SK-N-SH (cell line): Measurements from ENCODE around the gene SPATA2. TPM values are rescaled to one million over a fixed set of nuclear protein-coding genes. Genes with fewer than 3 reads are reported as not detected.

ENCODE experiments used
- CTCF ChIA-PET: fragments of 300-600, 350-600 bp; formaldehyde crosslinking; extraction: SDS; loops from one replicate; lab custom pipeline; 2021; lab: Yijun Ruan, JAX
- POLR2A ChIA-PET: fragments of 350-600 bp; sonication (Branson Sonifier 250); formaldehyde crosslinking; extraction: SDS; loops from one replicate; lab custom pipeline; 2020; ENCODE audit warnings: antibody characterized with exemption, inconsistent platforms; lab: Yijun Ruan, JAX
- DNase-seq: peaks from one replicate; pipeline ENCODE4 v3.0.0; 2012
- H2AFZ ChIP-seq: fragments of 200-600 bp; sonication (generic); 2 replicates; pipeline ENCODE4 v1.8.1; 2016; ENCODE audit warnings: antibody characterized with exemption, mild to moderate bottlenecking, low read depth
- H3F3A ChIP-seq: fragments of 200-600 bp; sonication (generic); replicated peaks from 2 replicates; pipeline ENCODE3; 2016; ENCODE audit warnings: antibody characterized with exemption, mild to moderate bottlenecking; ENCODE audit not compliant: insufficient read depth
- H3K27ac ChIP-seq, 2 experiments: fragments of 200-500 bp in 1 of 2; fragments of 200-600 bp in 1 of 2; sonication (Bioruptor generic) in 1 of 2; sonication (generic), shearing (Covaris generic) in 1 of 2; 2 replicates each; pipeline versions ENCODE4 v1.5.1 to v1.6.1; 2014 to 2016; ENCODE audit warnings: low read depth in 2 of 2, inconsistent platforms in 1 of 2, low read length in 1 of 2, mild to moderate bottlenecking in 1 of 2, mixed read lengths in 1 of 2
- H3K27me3 ChIP-seq: fragments of 200-600 bp; sonication (generic), shearing (Covaris generic); 2 replicates; pipeline ENCODE4 v1.6.1; 2016; ENCODE audit warnings: mixed run types; ENCODE audit not compliant: insufficient read depth
- H3K36me3 ChIP-seq, 2 experiments: fragments of 200-500 bp in 1 of 2; fragments of 200-600 bp in 1 of 2; sonication (Bioruptor generic) in 1 of 2; sonication (generic) in 1 of 2; replicated peaks in 1 of 2; 2 replicates each; pipeline versions ENCODE3 to v1.5.1; 2014 to 2016; ENCODE audit warnings: low read length in 1 of 2, mild to moderate bottlenecking in 1 of 2; ENCODE audit not compliant: insufficient read depth in 2 of 2, control insufficient read depth in 1 of 2
- H3K4me1 ChIP-seq, 2 experiments: fragments of 200-500 bp in 1 of 2; fragments of 200-600 bp in 1 of 2; sonication (Bioruptor generic) in 1 of 2; sonication (generic), shearing (Covaris generic) in 1 of 2; 2 replicates each; pipeline versions ENCODE4 v1.5.1 to v1.6.1; 2014 to 2016; ENCODE audit warnings: low read depth in 1 of 2, low read length in 1 of 2, mixed run types in 1 of 2; ENCODE audit not compliant: insufficient read depth in 2 of 2, control insufficient read depth in 1 of 2
- H3K4me2 ChIP-seq: fragments of 200-600 bp; sonication (generic), shearing (Covaris generic); 2 replicates; pipeline ENCODE4 v1.6.1; 2017; ENCODE audit warnings: mixed run types
- H3K4me3 ChIP-seq, 2 experiments: fragments of 200-500 bp in 1 of 2; fragments of 200-600 bp in 1 of 2; sonication (Bioruptor generic) in 1 of 2; sonication (generic), shearing (Covaris generic) in 1 of 2; 2 replicates each; pipeline versions ENCODE4 v1.5.1 to v1.8.1; 2014 to 2016; ENCODE audit warnings: low read depth in 2 of 2, inconsistent platforms in 1 of 2, low read length in 1 of 2, mild to moderate bottlenecking in 1 of 2, mixed read lengths in 1 of 2, moderate library complexity in 1 of 2
- H3K79me2 ChIP-seq: fragments of 200-600 bp; sonication (generic); 2 replicates; pipeline ENCODE4 v1.8.1; 2017; ENCODE audit warnings: mild to moderate bottlenecking; ENCODE audit not compliant: insufficient read depth
- H3K9ac ChIP-seq: fragments of 200-600 bp; sonication (generic); 2 replicates; pipeline ENCODE4 v1.6.1; 2017; ENCODE audit warnings: mixed run types
- H3K9me2 ChIP-seq: fragments of 200-600 bp; sonication (generic); 2 replicates; pipeline ENCODE4 v1.6.1; 2017; ENCODE audit warnings: mixed run types
- H3K9me3 ChIP-seq: fragments of 200-600 bp; sonication (generic); 2 replicates; pipeline ENCODE4 v1.6.1; 2017; ENCODE audit warnings: mixed run types, mild to moderate bottlenecking, moderate library complexity
- H4K20me1 ChIP-seq: fragments of 200-600 bp; sonication (generic); 2 replicates; pipeline ENCODE4 v1.6.1; 2017; ENCODE audit warnings: mild to moderate bottlenecking, mixed run types; ENCODE audit not compliant: insufficient read depth
- CHD2 ChIP-seq: fragments of 150-350 bp; IDR thresholded peaks from 2 replicates; pipeline ENCODE4 v1.6.1; 2018; ENCODE audit warnings: low read length; ENCODE audit not compliant: partially characterized antibody
- FOSL2 ChIP-seq: IDR thresholded peaks from 2 replicates; pipeline ENCODE4 v1.4.0; 2012; ENCODE audit warnings: low read depth, mild to moderate bottlenecking, moderate library complexity, borderline replicate concordance
- FOXJ3 ChIP-seq: sonication (generic); formaldehyde crosslinking; IDR thresholded peaks from 2 replicates; pipeline ENCODE4 v1.5.1; 2020; ENCODE audit warnings: mild to moderate bottlenecking, missing genetic modification reagents
- FOXM1 ChIP-seq: IDR thresholded peaks from 2 replicates; pipeline ENCODE4 v1.4.0; 2012; ENCODE audit warnings: low read depth, mild to moderate bottlenecking
- GABPA ChIP-seq: IDR thresholded peaks from 2 replicates; pipeline ENCODE4 v1.4.0; 2012; ENCODE audit warnings: low read depth, mild to moderate bottlenecking
- IRF3 ChIP-seq: fragments of 150-350 bp; IDR thresholded peaks from 2 replicates; pipeline ENCODE4 v1.6.1; 2016; ENCODE audit warnings: mild to moderate bottlenecking, low read depth, low read length
- JUND ChIP-seq: IDR thresholded peaks from 2 replicates; pipeline ENCODE4 v1.4.0; 2012
- MAX ChIP-seq: IDR thresholded peaks from 2 replicates; pipeline ENCODE4 v1.4.0; 2012; ENCODE audit warnings: low read depth
- MEF2A ChIP-seq: IDR thresholded peaks from 2 replicates; pipeline ENCODE4 v1.4.0; 2012; ENCODE audit warnings: low read depth, borderline replicate concordance
- NFIC ChIP-seq: IDR thresholded peaks from 2 replicates; pipeline ENCODE4 v1.4.0; 2012; ENCODE audit warnings: borderline replicate concordance
- RAD21 ChIP-seq: IDR thresholded peaks from 2 replicates; pipeline ENCODE4 v1.6.1; 2012; ENCODE audit warnings: mild to moderate bottlenecking, low read length
- TEAD4 ChIP-seq: IDR thresholded peaks from 2 replicates; pipeline ENCODE4 v1.4.0; 2012; ENCODE audit warnings: mild to moderate bottlenecking, borderline replicate concordance; ENCODE audit not compliant: insufficient read depth
- YY1 ChIP-seq: IDR thresholded peaks from 2 replicates; pipeline ENCODE4 v1.4.0; 2012; ENCODE audit warnings: low read depth, mild to moderate bottlenecking
- ZBTB33 ChIP-seq: IDR thresholded peaks from 2 replicates; pipeline ENCODE4 v1.4.0; 2012; ENCODE audit warnings: low read depth, borderline replicate concordance
- WGBS: methylation state at CpG from one replicate; pipeline ENCODE4 v1.1.6; 2017; ENCODE audit warnings: low lambda C conversion rate; 5-methylcytosine and 5-hydroxymethylcytosine counted together
- polyA plus RNA-seq, 3 experiments: library from polyadenylated mRNA; depleted of rRNA; stranded (reverse); fragments of >200 nt; gene quantifications; 2 replicates each; pipeline ENCODE4 v1.2.3, GENCODE V29; 2012
- TF ChIP-seq, protein P1 (sequence below): fragments of 200-600 bp; sonication (generic); IDR thresholded peaks from 2 replicates; pipeline ENCODE4 v1.6.1; 2017; ENCODE audit warnings: antibody characterized with exemption, mild to moderate bottlenecking, moderate library complexity
- TF ChIP-seq, protein P2 (sequence below): IDR thresholded peaks from 2 replicates; pipeline ENCODE4 v1.6.1; 2012; ENCODE audit warnings: mild to moderate bottlenecking, low read depth, low read length, moderate library complexity
- TF ChIP-seq, protein P3 (sequence below): IDR thresholded peaks from 2 replicates; pipeline ENCODE4; 2012

Gene SPATA2
- polyA plus RNA-seq, 1 of the 3 experiments (the other 2 are of a cell fraction): 7.2 TPM

DNA sequence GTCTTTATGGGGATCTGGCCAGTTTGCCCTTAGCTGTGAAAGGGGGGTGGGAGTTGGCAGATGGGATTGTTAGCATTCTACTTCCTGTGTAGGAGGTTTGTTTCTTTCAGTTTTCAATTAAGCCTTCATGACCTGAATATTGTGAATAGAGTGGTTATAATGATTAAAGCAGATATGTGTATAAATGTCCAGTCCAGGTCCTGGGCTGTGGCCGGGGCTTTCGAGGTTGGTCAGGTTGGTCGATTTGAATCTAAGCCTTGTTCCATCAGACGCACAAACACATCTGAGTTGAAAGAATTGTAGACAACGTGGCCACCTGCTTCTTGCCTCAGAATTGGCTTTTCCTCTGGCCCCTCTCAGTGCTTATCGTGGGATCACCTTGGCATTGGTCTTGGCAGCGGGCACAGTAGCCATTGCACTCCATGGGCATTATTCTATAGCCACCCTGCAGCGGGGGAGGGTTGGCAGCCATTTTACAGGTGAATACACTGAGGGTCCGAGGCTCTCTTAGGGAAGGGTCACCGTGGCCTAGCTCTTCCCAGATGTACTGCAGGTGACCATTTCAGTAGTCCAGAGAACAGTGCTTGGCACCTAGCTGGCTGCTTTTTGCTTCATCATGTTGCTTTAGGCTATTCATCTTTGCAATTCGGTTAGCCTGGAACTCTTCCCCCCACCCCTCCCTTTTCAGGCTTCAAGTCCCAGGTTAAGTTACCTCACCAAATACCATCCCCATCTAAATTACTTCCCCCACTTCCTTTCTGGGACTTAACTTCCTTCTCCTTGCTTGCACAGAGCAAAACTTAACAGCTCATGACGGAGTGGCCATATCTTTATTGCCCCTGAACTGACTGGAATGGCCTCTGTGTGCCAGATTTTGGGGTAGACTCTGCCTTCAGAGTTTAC, 21.9 kb upstream of the SPATA2 start (continued):
- TF ChIP-seq, protein P1, sequence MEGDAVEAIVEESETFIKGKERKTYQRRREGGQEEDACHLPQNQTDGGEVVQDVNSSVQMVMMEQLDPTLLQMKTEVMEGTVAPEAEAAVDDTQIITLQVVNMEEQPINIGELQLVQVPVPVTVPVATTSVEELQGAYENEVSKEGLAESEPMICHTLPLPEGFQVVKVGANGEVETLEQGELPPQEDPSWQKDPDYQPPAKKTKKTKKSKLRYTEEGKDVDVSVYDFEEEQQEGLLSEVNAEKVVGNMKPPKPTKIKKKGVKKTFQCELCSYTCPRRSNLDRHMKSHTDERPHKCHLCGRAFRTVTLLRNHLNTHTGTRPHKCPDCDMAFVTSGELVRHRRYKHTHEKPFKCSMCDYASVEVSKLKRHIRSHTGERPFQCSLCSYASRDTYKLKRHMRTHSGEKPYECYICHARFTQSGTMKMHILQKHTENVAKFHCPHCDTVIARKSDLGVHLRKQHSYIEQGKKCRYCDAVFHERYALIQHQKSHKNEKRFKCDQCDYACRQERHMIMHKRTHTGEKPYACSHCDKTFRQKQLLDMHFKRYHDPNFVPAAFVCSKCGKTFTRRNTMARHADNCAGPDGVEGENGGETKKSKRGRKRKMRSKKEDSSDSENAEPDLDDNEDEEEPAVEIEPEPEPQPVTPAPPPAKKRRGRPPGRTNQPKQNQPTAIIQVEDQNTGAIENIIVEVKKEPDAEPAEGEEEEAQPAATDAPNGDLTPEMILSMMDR: no peak
- TF ChIP-seq, protein P2, sequence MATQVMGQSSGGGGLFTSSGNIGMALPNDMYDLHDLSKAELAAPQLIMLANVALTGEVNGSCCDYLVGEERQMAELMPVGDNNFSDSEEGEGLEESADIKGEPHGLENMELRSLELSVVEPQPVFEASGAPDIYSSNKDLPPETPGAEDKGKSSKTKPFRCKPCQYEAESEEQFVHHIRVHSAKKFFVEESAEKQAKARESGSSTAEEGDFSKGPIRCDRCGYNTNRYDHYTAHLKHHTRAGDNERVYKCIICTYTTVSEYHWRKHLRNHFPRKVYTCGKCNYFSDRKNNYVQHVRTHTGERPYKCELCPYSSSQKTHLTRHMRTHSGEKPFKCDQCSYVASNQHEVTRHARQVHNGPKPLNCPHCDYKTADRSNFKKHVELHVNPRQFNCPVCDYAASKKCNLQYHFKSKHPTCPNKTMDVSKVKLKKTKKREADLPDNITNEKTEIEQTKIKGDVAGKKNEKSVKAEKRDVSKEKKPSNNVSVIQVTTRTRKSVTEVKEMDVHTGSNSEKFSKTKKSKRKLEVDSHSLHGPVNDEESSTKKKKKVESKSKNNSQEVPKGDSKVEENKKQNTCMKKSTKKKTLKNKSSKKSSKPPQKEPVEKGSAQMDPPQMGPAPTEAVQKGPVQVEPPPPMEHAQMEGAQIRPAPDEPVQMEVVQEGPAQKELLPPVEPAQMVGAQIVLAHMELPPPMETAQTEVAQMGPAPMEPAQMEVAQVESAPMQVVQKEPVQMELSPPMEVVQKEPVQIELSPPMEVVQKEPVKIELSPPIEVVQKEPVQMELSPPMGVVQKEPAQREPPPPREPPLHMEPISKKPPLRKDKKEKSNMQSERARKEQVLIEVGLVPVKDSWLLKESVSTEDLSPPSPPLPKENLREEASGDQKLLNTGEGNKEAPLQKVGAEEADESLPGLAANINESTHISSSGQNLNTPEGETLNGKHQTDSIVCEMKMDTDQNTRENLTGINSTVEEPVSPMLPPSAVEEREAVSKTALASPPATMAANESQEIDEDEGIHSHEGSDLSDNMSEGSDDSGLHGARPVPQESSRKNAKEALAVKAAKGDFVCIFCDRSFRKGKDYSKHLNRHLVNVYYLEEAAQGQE: no peak
- TF ChIP-seq FOSL2: no peak

DNA sequence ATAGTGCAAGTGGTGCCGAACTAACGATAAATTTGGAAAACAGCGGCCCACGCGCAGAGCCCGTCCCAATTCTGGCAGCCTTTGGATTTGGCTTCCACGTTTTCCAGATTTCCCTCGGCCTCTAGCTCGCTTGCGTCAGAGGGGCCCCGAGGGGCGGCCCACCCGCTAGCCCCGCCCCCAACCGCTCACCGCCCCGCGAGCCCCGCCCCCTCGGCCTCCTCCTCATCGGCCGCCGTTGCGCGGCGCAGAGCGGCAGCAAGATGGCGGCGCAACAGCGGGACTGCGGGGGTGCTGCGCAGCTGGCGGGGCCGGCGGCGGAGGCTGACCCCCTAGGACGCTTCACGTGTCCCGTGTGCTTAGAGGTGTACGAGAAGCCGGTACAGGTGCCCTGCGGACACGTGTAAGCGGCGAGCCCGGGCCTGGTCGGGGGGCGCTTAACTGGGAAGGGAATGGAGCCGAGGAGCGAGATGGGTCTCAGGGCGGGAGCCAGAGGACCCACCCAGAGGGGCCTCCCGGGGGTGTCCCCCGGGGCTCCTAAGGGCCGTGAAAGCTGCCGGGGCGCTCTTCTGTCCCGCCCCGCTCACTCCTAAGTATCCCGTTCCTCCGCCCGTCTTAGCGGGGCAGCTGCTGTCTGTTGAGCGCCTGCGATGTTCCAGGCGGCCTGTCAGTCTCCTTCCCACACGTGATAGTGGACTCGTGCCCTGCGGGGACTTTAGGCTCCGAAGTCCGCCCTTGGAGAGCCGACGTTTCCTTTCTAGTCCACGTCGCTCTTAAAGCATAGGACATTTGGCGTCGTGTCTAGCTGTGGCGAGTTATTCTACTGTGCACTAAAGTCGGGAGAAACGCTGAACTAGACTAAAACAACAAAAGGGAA, 21.1 kb upstream of the SPATA2 start, which contains the start of gene RNF114:
Gene RNF114, plus strand, starts transcription at position 245 of the 874 bp plus-strand sequence. Its CDS starts 16 bp downstream, at position 261.
- Histone ChIP-seq H3K9ac (peak within 1 kb of the TSS; percentile 91), H3K79me2 (peaks cover 52% of the 10 kb centered on the region), H3K27ac (peak within 1 kb of the TSS; percentile 59 to 66; a peak in 3 of 4 replicates), H3F3A (peaks cover 17% of the 10 kb centered on the region), H3K4me2 (peak within 1 kb of the TSS; percentile 89), H3K27me3 (no peaks in the 10 kb centered on the region), H3K4me3 (peak within 1 kb of the TSS; percentile 74 to 90), H3K9me2 (no peaks in the 10 kb centered on the region), H3K9me3 (no peaks in the 10 kb centered on the region), H3K4me1 (peaks cover 18 to 21% of the 10 kb centered on the region in 2 experiments; a peak in 3 of 4 replicates), H2AFZ (peak within 1 kb of the TSS; percentile 100), H4K20me1 (peaks cover 18% of the 10 kb centered on the region), H3K36me3 (peaks cover 10 to 18% of the 10 kb centered on the region in 2 experiments)
- DNase-seq: peak; percentile 100
- ChIA-PET POLR2A (interaction anchor here (0.6 kb wide), 1 partner anchor 244 kb away, joined by 3 read pairs; no protein-coding TSS in a partner anchor), CTCF (interaction anchor here (0.7 to 3.5 kb wide), 7 partner anchors 8 to 431 kb away, joined by 3 to 24 read pairs (median 3); no protein-coding TSS in a partner anchor)
- WGBS: under 1% methylated on average over 29 of the region's 79 CpGs
- TF ChIP-seq TEAD4 (no peak), ZBTB33 (no peak), GABPA (no peak), FOSL2 (no peak), FOXJ3 (CRISPR knock-in tag) (no peak), CHD2 (no peak), IRF3 (no peak), MAX (peak; percentile 68; the same call in 1 of the 2 replicates), MEF2A (peak; percentile 13; the same call in 1 of the 2 replicates), FOXM1 (no peak), NFIC (no peak), JUND (no peak), RAD21 (no peak), YY1 (peak; percentile 95)
- TF ChIP-seq, protein P3, sequence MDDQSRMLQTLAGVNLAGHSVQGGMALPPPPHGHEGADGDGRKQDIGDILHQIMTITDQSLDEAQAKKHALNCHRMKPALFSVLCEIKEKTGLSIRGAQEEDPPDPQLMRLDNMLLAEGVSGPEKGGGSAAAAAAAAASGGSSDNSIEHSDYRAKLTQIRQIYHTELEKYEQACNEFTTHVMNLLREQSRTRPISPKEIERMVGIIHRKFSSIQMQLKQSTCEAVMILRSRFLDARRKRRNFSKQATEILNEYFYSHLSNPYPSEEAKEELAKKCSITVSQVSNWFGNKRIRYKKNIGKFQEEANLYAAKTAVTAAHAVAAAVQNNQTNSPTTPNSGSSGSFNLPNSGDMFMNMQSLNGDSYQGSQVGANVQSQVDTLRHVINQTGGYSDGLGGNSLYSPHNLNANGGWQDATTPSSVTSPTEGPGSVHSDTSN: 0 out of 2 replicates have a peak, but pooled peaks have one; percentile 2
